Left ventricle myocardium inferior (tissue), 1 donor: ENCODE measurements around the gene TGDS. TPM values are rescaled to one million over a fixed set of nuclear protein-coding genes. Genes with fewer than 3 reads are reported as not detected.

Source experiments
- DNase-seq: peaks from one replicate; pipeline ENCODE4 v3.0.0-alpha.2; 2020
- H3K27ac ChIP-seq: fragments of 200-600 bp; replicated peaks from 2 replicates; pipeline ENCODE4 v1.8.0; 2021
- H3K27me3 ChIP-seq: fragments of 200-600 bp; 2 replicates; pipeline ENCODE4 v1.8.0; 2021; ENCODE audit warnings: low read depth
- H3K36me3 ChIP-seq: fragments of 200-600 bp; 2 replicates; pipeline ENCODE4 v1.8.0; 2021
- H3K4me1 ChIP-seq: fragments of 200-600 bp; 2 replicates; pipeline ENCODE4 v1.8.0; 2021
- H3K4me3 ChIP-seq: fragments of 200-600 bp; 2 replicates; pipeline ENCODE4 v1.8.0; 2021; ENCODE audit warnings: mild to moderate bottlenecking, moderate library complexity
- H3K9me3 ChIP-seq: fragments of 200-600 bp; replicated peaks from 2 replicates; pipeline ENCODE4 v1.8.0; 2021
- intact Hi-C: fragments of 100-400 bp; cut with micrococcal nuclease; formaldehyde crosslinking; loops from one replicate; pipeline ENCODE4 v1.11.0; 2022
- total RNA-seq: library from RNA; stranded (reverse); fragmentation: NEBNext Ultra II Directional; extraction: Animal tissue kit (Norgen Biotek cat#: 25700); gene quantifications from one replicate; pipeline ENCODE4 v1.2.1, GENCODE V29; 2021
- TF ChIP-seq, protein P1 (sequence below): fragments of 200-600 bp; IDR thresholded peaks from 2 replicates; pipeline ENCODE4 v1.8.0; 2021; ENCODE audit warnings: antibody characterized with exemption, mild to moderate bottlenecking, borderline replicate concordance
- donor health status: DM: no; HTN: yes; CAD: no; lungs with severe emphysema.

The TGDS gene
- total RNA-seq, 1 donor from 2014 or later: 3.7 TPM

DNA sequence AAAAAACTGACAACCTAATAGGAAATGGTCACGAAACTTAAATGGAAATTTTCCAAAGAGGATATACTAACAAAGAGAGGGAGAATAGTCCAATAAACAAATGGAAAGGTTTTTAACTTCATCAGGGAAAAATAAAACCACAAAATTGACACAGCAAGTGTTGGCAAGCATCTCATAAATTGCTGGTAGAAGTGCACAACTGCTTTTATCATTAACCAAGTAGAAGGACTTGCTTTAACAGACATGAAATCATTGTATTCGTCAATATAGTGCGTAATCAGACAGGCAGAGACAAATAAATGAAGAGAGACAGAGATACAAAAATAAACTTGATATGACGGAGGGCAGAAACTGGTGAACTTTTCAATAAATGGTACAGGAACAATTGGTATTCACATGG, 7.4 kb downstream of the TGDS start:
- no peak overlapping the region for H3K27ac ChIP-seq
- TF ChIP-seq, protein P1, sequence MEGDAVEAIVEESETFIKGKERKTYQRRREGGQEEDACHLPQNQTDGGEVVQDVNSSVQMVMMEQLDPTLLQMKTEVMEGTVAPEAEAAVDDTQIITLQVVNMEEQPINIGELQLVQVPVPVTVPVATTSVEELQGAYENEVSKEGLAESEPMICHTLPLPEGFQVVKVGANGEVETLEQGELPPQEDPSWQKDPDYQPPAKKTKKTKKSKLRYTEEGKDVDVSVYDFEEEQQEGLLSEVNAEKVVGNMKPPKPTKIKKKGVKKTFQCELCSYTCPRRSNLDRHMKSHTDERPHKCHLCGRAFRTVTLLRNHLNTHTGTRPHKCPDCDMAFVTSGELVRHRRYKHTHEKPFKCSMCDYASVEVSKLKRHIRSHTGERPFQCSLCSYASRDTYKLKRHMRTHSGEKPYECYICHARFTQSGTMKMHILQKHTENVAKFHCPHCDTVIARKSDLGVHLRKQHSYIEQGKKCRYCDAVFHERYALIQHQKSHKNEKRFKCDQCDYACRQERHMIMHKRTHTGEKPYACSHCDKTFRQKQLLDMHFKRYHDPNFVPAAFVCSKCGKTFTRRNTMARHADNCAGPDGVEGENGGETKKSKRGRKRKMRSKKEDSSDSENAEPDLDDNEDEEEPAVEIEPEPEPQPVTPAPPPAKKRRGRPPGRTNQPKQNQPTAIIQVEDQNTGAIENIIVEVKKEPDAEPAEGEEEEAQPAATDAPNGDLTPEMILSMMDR: no peak
- no peaks in the 10 kb centered on the region for H3K27me3 ChIP-seq
- H3K4me1 ChIP-seq: peaks cover 5% of the 10 kb centered on the region
- H3K4me3 ChIP-seq: no peak overlapping the region
- no peak for DNase-seq
- peaks cover 51% of the 10 kb centered on the region for H3K36me3 ChIP-seq
- intact Hi-C loops: no loop called here
- no peaks in the 10 kb centered on the region for H3K9me3 ChIP-seq

DNA sequence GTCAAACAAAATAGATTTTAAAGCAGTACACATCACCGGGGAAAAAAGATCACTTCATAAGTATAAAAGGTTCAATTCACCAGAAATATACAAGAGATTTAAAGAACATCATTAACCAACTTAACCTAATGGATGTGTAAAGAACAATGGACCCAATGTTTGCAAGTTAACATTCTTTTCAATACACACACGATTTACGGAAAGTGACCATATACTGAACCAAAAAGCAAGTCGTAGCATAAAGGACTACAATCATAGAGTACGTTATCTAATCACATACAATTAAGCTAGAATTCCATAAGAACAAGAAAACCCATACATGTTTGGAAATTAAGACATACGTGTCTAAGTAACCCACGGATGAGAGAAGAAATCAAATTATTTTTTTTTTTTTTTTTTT, 9.6 kb downstream of the TGDS start:
- Histone ChIP-seq H3K4me1 (no peaks in the 10 kb centered on the region), H3K36me3 (peaks cover 54% of the 10 kb centered on the region), H3K9me3 (no peaks in the 10 kb centered on the region), H3K27me3 (no peaks in the 10 kb centered on the region), H3K27ac (no peak overlapping the region), H3K4me3 (no peak overlapping the region)
- TF ChIP-seq, protein P1: no peak
- no peak for DNase-seq
- intact Hi-C loops: no loop called here

DNA sequence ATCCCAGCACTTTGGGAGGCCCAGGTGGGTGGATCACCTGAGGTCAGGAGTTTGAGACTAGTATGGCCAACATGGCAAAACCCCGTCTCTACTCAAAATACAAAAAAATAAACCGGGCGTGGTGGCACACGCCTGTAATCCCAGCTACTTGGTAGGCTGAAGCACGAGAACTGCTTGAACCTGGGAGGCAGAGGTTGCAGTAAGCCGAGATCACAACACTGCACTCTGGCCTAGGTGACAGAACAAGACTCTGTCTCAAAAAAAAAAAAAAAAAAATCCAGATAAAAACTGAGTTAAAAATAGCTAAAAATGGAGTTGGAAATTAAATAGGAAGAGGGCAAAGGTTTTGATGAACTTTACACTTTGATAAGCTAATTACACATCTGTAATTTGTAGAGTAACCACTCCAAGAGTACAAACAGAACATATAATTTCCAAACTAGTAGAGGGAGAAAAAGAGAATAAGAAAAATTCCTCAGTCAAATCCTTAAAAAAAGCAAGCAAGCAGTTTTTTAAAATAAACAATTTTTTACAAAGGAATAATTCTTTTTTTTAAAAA, 10.3 kb downstream of the TGDS start:
- no peak overlapping the region for H3K27ac ChIP-seq
- H3K27me3 ChIP-seq: no peaks in the 10 kb centered on the region
- H3K4me3 ChIP-seq: no peak overlapping the region
- H3K4me1 ChIP-seq: no peaks in the 10 kb centered on the region
- intact Hi-C loops: no loop called here
- DNase-seq: no peak
- H3K9me3 ChIP-seq: no peaks in the 10 kb centered on the region
- H3K36me3 ChIP-seq: peaks cover 57% of the 10 kb centered on the region
- TF ChIP-seq, protein P1: no peak

DNA sequence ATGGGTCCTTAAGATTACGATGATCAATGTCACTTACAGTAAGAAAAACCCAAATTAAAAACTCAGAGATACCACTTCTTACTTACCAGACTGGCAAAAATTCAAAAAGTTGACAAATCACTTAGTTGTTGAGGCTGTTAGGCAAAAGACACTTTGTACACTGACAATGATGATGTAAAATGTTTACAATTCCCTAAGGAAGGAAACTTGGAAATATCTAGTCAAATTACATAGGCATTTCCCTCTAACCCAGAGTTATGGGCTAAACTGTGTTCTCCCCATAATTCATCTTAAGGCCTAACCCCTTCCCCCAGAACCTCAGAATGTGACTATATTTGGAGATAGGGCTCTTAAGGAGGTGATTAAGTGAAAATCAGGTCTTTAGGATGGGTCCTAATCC, 12.0 kb downstream of the TGDS start:
- Histone ChIP-seq H3K36me3 (peaks cover 74% of the 10 kb centered on the region), H3K4me3 (no peak overlapping the region), H3K9me3 (no peaks in the 10 kb centered on the region), H3K27ac (no peak overlapping the region), H3K27me3 (no peaks in the 10 kb centered on the region), H3K4me1 (no peaks in the 10 kb centered on the region)
- TF ChIP-seq, protein P1: no peak
- intact Hi-C loops: no loop called here
- DNase-seq: no peak

DNA sequence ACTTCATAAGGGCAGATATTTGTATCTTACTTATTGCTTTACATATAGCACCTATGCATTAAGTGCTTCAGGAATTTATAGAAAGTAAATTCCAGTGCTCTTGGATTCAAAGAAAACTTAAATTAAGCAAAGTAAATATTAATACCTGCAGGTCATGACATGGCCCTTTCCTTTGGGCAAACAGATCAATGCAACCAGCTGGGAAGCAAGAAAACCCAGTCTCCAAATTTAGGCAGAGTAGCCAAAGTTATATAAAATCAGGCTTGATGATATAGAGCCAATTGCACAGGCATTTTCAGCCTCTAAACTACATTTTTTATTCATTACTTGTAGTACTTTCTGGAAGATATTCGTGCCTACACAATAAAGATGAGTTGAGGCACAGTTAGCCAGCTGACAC, 16.9 kb downstream of the TGDS start:
- H3K9me3 ChIP-seq: no peaks in the 10 kb centered on the region
- H3K27me3 ChIP-seq: no peaks in the 10 kb centered on the region
- no peaks in the 10 kb centered on the region for H3K4me1 ChIP-seq
- no peak overlapping the region for H3K4me3 ChIP-seq
- intact Hi-C loops: no loop called here
- peaks cover 100% of the 10 kb centered on the region for H3K36me3 ChIP-seq
- TF ChIP-seq, protein P1: no peak
- DNase-seq: no peak
- H3K27ac ChIP-seq: no peak overlapping the region

DNA sequence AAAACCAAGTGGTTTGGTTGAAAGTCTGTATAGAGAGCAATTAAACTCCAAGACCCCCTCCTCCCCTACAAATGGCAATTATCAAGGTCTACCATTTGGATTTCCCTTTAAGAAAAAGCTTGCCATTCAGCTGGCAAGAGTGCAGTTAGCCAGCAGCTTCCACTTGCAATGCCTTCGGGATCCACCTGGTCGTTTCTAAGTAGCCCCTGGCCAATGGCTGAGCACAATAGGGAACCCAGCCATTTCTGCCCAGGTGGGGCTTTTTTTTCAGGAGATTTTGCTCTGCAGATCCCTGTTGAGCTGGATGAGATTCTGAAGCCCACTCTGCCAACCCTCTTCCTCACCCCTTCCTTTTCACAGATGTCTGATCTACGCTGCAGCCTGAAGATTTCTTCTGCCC, 26.3 kb downstream of the TGDS start:
- intact Hi-C loops: no loop called here
- Histone ChIP-seq H3K4me3 (no peak overlapping the region), H3K27ac (no peak overlapping the region), H3K4me1 (no peaks in the 10 kb centered on the region), H3K9me3 (no peaks in the 10 kb centered on the region), H3K36me3 (peaks cover 46% of the 10 kb centered on the region), H3K27me3 (no peaks in the 10 kb centered on the region)
- TF ChIP-seq, protein P1: no peak
- no peak for DNase-seq
